Panc1 (cell line): ENCODE measurements around the gene CREB1. TPM values are rescaled to one million over a fixed set of nuclear protein-coding genes. Genes with fewer than 3 reads are reported as not detected.

ENCODE experiments used
- ATAC-seq: fragments of 200-7000 bp; cut with Tn5 transposase; 2 replicates; pipeline ENCODE4 v1.9.1; 2020; ENCODE audit warnings: mild to moderate bottlenecking, moderate library complexity
- BruUV-seq: library from RNA; stranded (reverse); fragments of 400-500 nt; replicated peaks from 2 replicates; lab custom pipeline; 2021; lab: Mats Ljungman, UMichigan
- CTCF ChIA-PET: fragments of 300-600 bp; sonication (Branson Sonifier 250); formaldehyde crosslinking; loops from one replicate; lab custom pipeline; 2022; ENCODE audit warnings: antibody characterized with exemption; lab: Charles Lee
- POLR2A ChIA-PET: fragments of 300-600 bp; sonication (Branson Sonifier 250); formaldehyde crosslinking; loops from one replicate; lab custom pipeline; 2022; ENCODE audit warnings: antibody characterized with exemption; lab: Charles Lee
- DNase-seq: peaks from one replicate; pipeline ENCODE4 v3.0.0-alpha.2; 2010; ENCODE audit warnings: low read depth, low spot score
- H3K27ac ChIP-seq: 2 replicates; pipeline ENCODE4 v1.5.1; 2011; ENCODE audit warnings: mild to moderate bottlenecking, low read length, inconsistent platforms
- H3K27me3 ChIP-seq: fragments of 200-500 bp; sonication (Bioruptor generic); 2 replicates; pipeline ENCODE4 v1.6.0; 2014; ENCODE audit warnings: low read length, inconsistent platforms; ENCODE audit not compliant: control insufficient read depth, insufficient read depth
- H3K36me3 ChIP-seq: fragments of 200-500 bp; sonication (Bioruptor generic); 2 replicates; pipeline ENCODE4 v1.5.1; 2014; ENCODE audit warnings: inconsistent platforms, mild to moderate bottlenecking, low read length, moderate library complexity; ENCODE audit not compliant: control insufficient read depth, insufficient read depth
- H3K4me1 ChIP-seq: 2 replicates; pipeline ENCODE4 v1.5.1; 2011; ENCODE audit warnings: inconsistent platforms, mild to moderate bottlenecking, low read length, moderate library complexity; ENCODE audit not compliant: control insufficient read depth, insufficient read depth
- H3K4me3 ChIP-seq, 2 experiments: 2 replicates each; pipeline ENCODE4 v1.5.1; 2011 to 2012; ENCODE audit warnings: low read depth in 2 of 2, low read length in 2 of 2, mild to moderate bottlenecking in 2 of 2, inconsistent platforms in 1 of 2, moderate library complexity in 1 of 2
- H3K9me3 ChIP-seq: fragments of 200-500 bp; sonication (Bioruptor generic); 2 replicates; pipeline ENCODE4 v1.5.1; 2014; ENCODE audit warnings: low read depth, mild to moderate bottlenecking, inconsistent platforms, low read length, moderate library complexity; ENCODE audit not compliant: control insufficient read depth, insufficient read depth
- CTCF ChIP-seq: fragments of 450-650 bp; IDR thresholded peaks from 2 replicates; pipeline ENCODE4 v1.5.1; 2017; ENCODE audit warnings: mild to moderate bottlenecking
- POLR2AphosphoS5 ChIP-seq: IDR thresholded peaks from 2 replicates; pipeline ENCODE4 v1.6.1; 2012; ENCODE audit warnings: mild to moderate bottlenecking, low read depth, low read length, moderate library complexity
- REST ChIP-seq, 2 experiments: IDR thresholded peaks; 2 replicates each; pipeline ENCODE4 v1.6.1; 2011 to 2012; ENCODE audit warnings: low read depth in 2 of 2, control low read depth in 1 of 2, low read length in 1 of 2, mild to moderate bottlenecking in 1 of 2, moderate library complexity in 1 of 2; ENCODE audit not compliant: insufficient read depth in 1 of 2
- SIN3A ChIP-seq: IDR thresholded peaks from 2 replicates; pipeline ENCODE4 v1.6.1; 2012; ENCODE audit warnings: low read depth, mild to moderate bottlenecking, low read length, moderate library complexity, borderline replicate concordance; ENCODE audit not compliant: insufficient read depth
- TCF7L2 ChIP-seq: IDR thresholded peaks from 2 replicates; pipeline ENCODE4 v1.6.1; 2011; ENCODE audit warnings: mild to moderate bottlenecking, low read depth, low read length, inconsistent platforms
- in situ Hi-C: cut with HindIII; loops from 2 replicates; pipeline ENCODE4 v1.10.0; 2016; ENCODE audit warnings: low sequenced_read_pairs, low pct_unique_long_range_greater_than_20kb
- intact Hi-C: fragments of 100-400 bp; cut with micrococcal nuclease; formaldehyde crosslinking; loops from one replicate; pipeline ENCODE4 v1.10.0; 2022; ENCODE audit not compliant: unreplicated experiment
- total RNA-seq: library from RNA; stranded (reverse); gene quantifications from one replicate; pipeline ENCODE4 v1.2.1, GENCODE V29; 2021; ENCODE audit not compliant: unreplicated experiment

Gene CREB1
- total RNA-seq, 1 experiment from 2014 or later, result 31.1 TPM

GRCh38 chr2:207516206-207516605 is 13.6 kb upstream of the CREB1 start:
- in situ Hi-C loops, result no loop called here
- H3K9me3 ChIP-seq, result no peaks in the 10 kb centered on the region
- BruUV-seq, result no TSS peak
- POLR2A ChIA-PET, result interaction anchor here (1.5 kb wide), 1 partner anchor 14 kb away, joined by 4 read pairs; the partner anchor contains the start of gene CREB1
- H3K27ac ChIP-seq, result no peak overlapping the region
- intact Hi-C loops, result no loop called here
- peaks cover 6% of the 10 kb centered on the region; the same call in 1 of the 2 replicates for H3K4me1 ChIP-seq
- no peak for ATAC-seq
- H3K27me3 ChIP-seq, result no peaks in the 10 kb centered on the region
- no peak for DNase-seq
- H3K36me3 ChIP-seq, result no peaks in the 10 kb centered on the region
- TF ChIP-seq CTCF (no peak), SIN3A (no peak), POLR2AphosphoS5 (no peak), REST (IDR thresholded peaks at IDR 0.05; ENCODE audit: insufficient read depth in 1 of 2, low read depth in 2 of 2, low read length in 1 of 2) (no peak), TCF7L2 (no peak)
- H3K4me3 ChIP-seq, result no peak overlapping the region
- CTCF ChIA-PET, result no interaction called here

GRCh38 chr2:207523005-207523404 is 6.8 kb upstream of the CREB1 start:
- TF ChIP-seq REST (IDR thresholded peaks at IDR 0.05; ENCODE audit: insufficient read depth in 1 of 2, low read depth in 2 of 2, low read length in 1 of 2) (no peak), CTCF (no peak), SIN3A (no peak), POLR2AphosphoS5 (no peak), TCF7L2 (no peak)
- in situ Hi-C loops (no loop called here), intact Hi-C loops (no loop called here)
- Histone ChIP-seq H3K9me3 (no peaks in the 10 kb centered on the region), H3K27ac (no peak overlapping the region), H3K27me3 (no peaks in the 10 kb centered on the region), H3K4me3 (no peak overlapping the region), H3K36me3 (no peaks in the 10 kb centered on the region), H3K4me1 (peaks cover 1% of the 10 kb centered on the region)
- POLR2A ChIA-PET, result no interaction called here
- CTCF ChIA-PET, result no interaction called here
- ATAC-seq (no peak), DNase-seq (no peak)
- no TSS peak for BruUV-seq
